MM.1S (cell line): ENCODE results near the gene IZUMO1.

Experiments
- DNase-seq: peaks from one replicate; pipeline ENCODE4 v3.0.0-alpha.2; 2015
- H2AFZ ChIP-seq: fragments of 300-600 bp; sonication (generic); 2 replicates; pipeline ENCODE4 v1.6.0; 2016; ENCODE audit warnings: antibody characterized with exemption, low read length
- H3F3A ChIP-seq: fragments of 300-600 bp; sonication (generic); 2 replicates; pipeline ENCODE4 v1.6.1; 2016; ENCODE audit warnings: mild to moderate bottlenecking, antibody characterized with exemption, low read length, moderate library complexity, mixed read lengths; ENCODE audit not compliant: insufficient read depth
- H3K27ac ChIP-seq: fragments of 300-600 bp; sonication (generic); 2 replicates; pipeline ENCODE4 v1.5.1; 2016; ENCODE audit warnings: mild to moderate bottlenecking, low read length
- H3K27me3 ChIP-seq: fragments of 300-600 bp; sonication (generic); replicated peaks from 2 replicates; pipeline ENCODE4 v1.6.0; 2016; ENCODE audit warnings: low read length; ENCODE audit not compliant: insufficient read depth
- H3K36me3 ChIP-seq: fragments of 300-600 bp; sonication (generic); replicated peaks from 2 replicates; pipeline ENCODE4 v1.6.1; 2016; ENCODE audit warnings: mild to moderate bottlenecking, low read length, mixed read lengths; ENCODE audit not compliant: insufficient read depth
- H3K4me1 ChIP-seq: fragments of 300-600 bp; sonication (generic); 2 replicates; pipeline ENCODE4 v1.6.1; 2016; ENCODE audit warnings: low read length, mixed read lengths
- H3K4me2 ChIP-seq: fragments of 300-600 bp; sonication (generic); 2 replicates; pipeline ENCODE4 v1.6.0; 2016; ENCODE audit warnings: low read depth, low read length
- H3K4me3 ChIP-seq: fragments of 300-600 bp; sonication (generic); 2 replicates; pipeline ENCODE4 v1.5.1; 2016; ENCODE audit warnings: low read length, mixed read lengths
- H3K79me2 ChIP-seq: fragments of 300-600 bp; sonication (generic); 2 replicates; pipeline ENCODE4 v1.6.1; 2016; ENCODE audit warnings: mixed run types, low read length, mixed read lengths
- H3K9ac ChIP-seq: fragments of 300-600 bp; sonication (generic); 2 replicates; pipeline ENCODE4 v1.6.1; 2016; ENCODE audit warnings: low read length, mixed read lengths
- H3K9me2 ChIP-seq: fragments of 300-600 bp; sonication (generic); replicated peaks from 2 replicates; pipeline ENCODE4 v1.6.1; 2016; ENCODE audit warnings: mild to moderate bottlenecking, low read length, mixed read lengths; ENCODE audit not compliant: insufficient read depth
- H3K9me3 ChIP-seq: fragments of 300-600 bp; sonication (generic); replicated peaks from 2 replicates; pipeline ENCODE4 v1.6.1; 2016; ENCODE audit warnings: mild to moderate bottlenecking, low read length, mixed read lengths; ENCODE audit not compliant: insufficient read depth
- H4K20me1 ChIP-seq: fragments of 300-600 bp; sonication (generic); 2 replicates; pipeline ENCODE4 v1.6.1; 2016; ENCODE audit warnings: mild to moderate bottlenecking, low read length, moderate library complexity, mixed read lengths; ENCODE audit not compliant: insufficient read depth
- CTCF ChIP-seq: fragments of 300-600 bp; sonication (generic); IDR thresholded peaks from 2 replicates; pipeline ENCODE4 v1.5.1; 2016; ENCODE audit warnings: antibody characterized with exemption, low read length, mixed read lengths
- EZH2 ChIP-seq: fragments of 300-600 bp; sonication (generic); optimal IDR thresholded peaks from 2 replicates; pipeline ENCODE3; 2017; ENCODE audit warnings: low read depth, mild to moderate bottlenecking, antibody characterized with exemption, low read length, mixed read lengths
- EZH2phosphoT487 ChIP-seq: fragments of 300-600 bp; sonication (generic); IDR thresholded peaks from 2 replicates; pipeline ENCODE4 v1.6.1; 2018; ENCODE audit warnings: antibody characterized with exemption, low read length

IZUMO1 gene

GRCh38 chr19:48734625-48735024 lies 12.1 kb downstream of the IZUMO1 start:
- no peaks in the 10 kb centered on the region for H3K79me2 ChIP-seq
- H3K9ac ChIP-seq = no peak overlapping the region
- no peak overlapping the region for H3K4me3 ChIP-seq
- H4K20me1 ChIP-seq = no peaks in the 10 kb centered on the region
- no peaks in the 10 kb centered on the region for H3K9me2 ChIP-seq
- H3K27ac ChIP-seq = no peak overlapping the region
- no peaks in the 10 kb centered on the region for H3K9me3 ChIP-seq
- no peaks in the 10 kb centered on the region for H3K4me1 ChIP-seq
- TF ChIP-seq EZH2 = no peak
- no peak for TF ChIP-seq CTCF
- TF ChIP-seq EZH2phosphoT487 = no peak
- no peaks in the 10 kb centered on the region for H3K36me3 ChIP-seq
- DNase-seq = no peak
- no peaks in the 10 kb centered on the region for H3F3A ChIP-seq
- H2AFZ ChIP-seq = no peak overlapping the region
- H3K4me2 ChIP-seq = no peak overlapping the region
- peaks cover 68% of the 10 kb centered on the region for H3K27me3 ChIP-seq

GRCh38 chr19:48731452-48731851 lies 15.3 kb downstream of the IZUMO1 start:
- Histone ChIP-seq H2AFZ (no peak overlapping the region), H3K9me3 (no peaks in the 10 kb centered on the region), H3K9me2 (no peaks in the 10 kb centered on the region), H3K9ac (no peak overlapping the region), H3F3A (no peaks in the 10 kb centered on the region), H3K4me3 (no peak overlapping the region), H3K27me3 (peaks cover 79% of the 10 kb centered on the region), H3K4me2 (no peak overlapping the region), H3K27ac (no peak overlapping the region), H3K4me1 (no peaks in the 10 kb centered on the region), H4K20me1 (no peaks in the 10 kb centered on the region), H3K36me3 (no peaks in the 10 kb centered on the region), H3K79me2 (no peaks in the 10 kb centered on the region)
- DNase-seq = no peak
- TF ChIP-seq EZH2 (no peak), CTCF (no peak)

- Histone ChIP-seq H3K27ac (no peak overlapping the region), H3K4me2 (no peak overlapping the region), H3K27me3 (peaks cover 67% of the 10 kb centered on the region), H4K20me1 (no peaks in the 10 kb centered on the region), H3K9me2 (no peaks in the 10 kb centered on the region), H3K4me1 (no peaks in the 10 kb centered on the region), H3K9me3 (no peaks in the 10 kb centered on the region), H3K36me3 (no peaks in the 10 kb centered on the region), H2AFZ (no peak overlapping the region), H3K9ac (no peak overlapping the region), H3F3A (no peaks in the 10 kb centered on the region), H3K79me2 (no peaks in the 10 kb centered on the region), H3K4me3 (no peak overlapping the region)
- DNase-seq = no peak
- TF ChIP-seq CTCF (no peak), EZH2 (no peak), EZH2phosphoT487 (no peak)
These were observed 17.6 kb downstream of the IZUMO1 start for GRCh38 chr19:48728911-48729664.
